Psoas muscle (tissue), 8 donors: ENCODE data around the gene CLK2. TPM values are rescaled to one million over a fixed set of nuclear protein-coding genes. Genes with fewer than 3 reads are reported as not detected.

Source experiments
- ATAC-seq, 4 donors: fragments of 200-7000 bp; cut with Tn5 transposase; one replicate each; pipeline ENCODE4 v1.9.1; 2020; ENCODE audit warnings: moderate library complexity in 3 of 4, mild to moderate bottlenecking in 2 of 4
- DNase-seq, 2 donors: peaks; one replicate each; pipeline ENCODE4 v3.0.0-alpha.2; 2020
- H3K27ac ChIP-seq: fragments of 200-600 bp; one replicate; pipeline ENCODE4 v1.8.0; 2022
- H3K27me3 ChIP-seq, 3 donors: fragments of 200-600 bp in 1 of 3; one replicate each; pipeline versions ENCODE4 v1.6.1 to v1.8.0; 2013 to 2022; ENCODE audit warnings: low read length in 2 of 3, mild to moderate bottlenecking in 2 of 3, moderate library complexity in 1 of 3; ENCODE audit not compliant: insufficient read depth in 3 of 3
- H3K36me3 ChIP-seq, 2 donors: fragments of 200-600 bp in 1 of 2; one replicate each; pipeline versions ENCODE4 v1.6.1 to v1.8.0; 2013 to 2022; ENCODE audit warnings: low read depth in 1 of 2, mild to moderate bottlenecking in 1 of 2, moderate library complexity in 1 of 2; ENCODE audit not compliant: insufficient read depth in 1 of 2
- H3K4me1 ChIP-seq: fragments of 200-600 bp; one replicate; pipeline ENCODE4 v1.8.0; 2022
- H3K4me3 ChIP-seq: fragments of 200-600 bp; one replicate; pipeline ENCODE4 v1.8.0; 2022; ENCODE audit warnings: mild to moderate bottlenecking
- H3K9me3 ChIP-seq: fragments of 200-600 bp; one replicate; pipeline ENCODE4 v1.8.0; 2022
- CTCF ChIP-seq: fragments of 200-600 bp; IDR thresholded peaks from one replicate; pipeline ENCODE4 v1.8.0; 2022; ENCODE audit warnings: antibody characterized with exemption
- WGBS, 3 donors: extraction: QIAGEN DNeasy Blood & Tissue Kit; methylation state at CpG; one replicate each; pipeline versions ENCODE4 v1.1.6 to v1.1.7; 2013; 5-methylcytosine and 5-hydroxymethylcytosine counted together
- intact Hi-C, 2 donors: fragments of 100-400 bp; cut with DNase I; formaldehyde crosslinking; loops; one replicate each; pipeline versions ENCODE4 v1.11.0 to v1.14.2; 2022
- polyA plus RNA-seq, 3 donors: library from polyadenylated mRNA; stranded (reverse); fragments of 200-250 nt; gene quantifications; one replicate each; pipeline ENCODE4 v1.2.3, GENCODE V29; 2013
- total RNA-seq, 4 donors: library from RNA; stranded (reverse); fragmentation: NEBNext Ultra II Directional in 2 of 4; extraction: Animal tissue kit (Norgen Biotek cat#: 25700) in 2 of 4; gene quantifications; one replicate each; pipeline versions ENCODE4 v1.2.1 to v1.2.4, GENCODE V29; 2021 to 2023
- donor health status: healthy with polysubstance abuse.
- donor health status: DM: no; HTN: no; CAD: no; lungs with moderate emphysema.
- donor health status: Bipolar disorder and iron deficiency.
- donor health status: healthy.
- donor health status: DM: yes; HTN: yes; CAD: no.
- donor health status: DM: no; HTN: no; CAD: no.
- donor health status: DM: no; HTN: no; CAD: no.
- donor health status: DM: yes; HTN: yes; CAD: no.

Gene CLK2
- total and polyA plus RNA-seq, 7 donors = 11.7 to 28.5 (median 20.9) TPM

GRCh38 chr1:155272466-155273342, 600 bp downstream of the CLK2 start:
- TF ChIP-seq CTCF = no peak
- Histone ChIP-seq H3K36me3 (peaks cover 6 to 38% of the 10 kb centered on the region in 2 donors), H3K27me3 (no peaks in the 10 kb centered on the region), H3K9me3 (no peaks in the 10 kb centered on the region), H3K4me3 (peak overlapping the region; percentile 93), H3K27ac (peak overlapping the region; percentile 96), H3K4me1 (peaks cover 30% of the 10 kb centered on the region)
- DNase-seq (no peak), ATAC-seq (peak; percentile 57 to 72 (median 62))
- intact Hi-C loops = loop anchor here in 1 of 2 donors (5.0 kb wide), 1 partner anchor 35 kb away; the partner anchor contains the start of gene FDPS
- WGBS, 3 donors = 4 to 8% (median 5%) methylated on average over 29 to 44 of the region's 44 CpGs

DNA sequence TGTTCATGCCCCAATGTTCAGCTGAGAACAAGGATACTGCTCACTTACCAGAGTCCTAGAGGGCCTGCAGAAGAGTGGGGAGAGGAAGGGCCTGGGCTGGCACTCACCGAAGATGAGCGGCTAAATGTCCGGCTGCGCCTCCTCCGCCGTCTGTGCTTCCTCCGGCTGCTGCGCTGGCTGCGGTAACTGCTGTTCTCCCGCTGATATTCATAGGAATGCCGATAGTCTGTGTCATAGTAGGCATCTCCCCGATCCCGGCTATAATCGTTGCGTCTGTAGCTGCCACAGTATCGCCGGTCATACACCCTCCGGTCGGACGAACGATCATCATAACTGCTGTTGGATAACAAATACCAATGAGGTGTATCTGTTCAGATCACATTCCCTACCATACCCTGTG, 3.9 kb downstream of the CLK2 start:
- H3K36me3 ChIP-seq = peaks cover 12 to 71% of the 10 kb centered on the region in 2 donors
- intact Hi-C loops = no loop called here
- DNase-seq = no peak
- no peak for TF ChIP-seq CTCF
- H3K9me3 ChIP-seq = no peaks in the 10 kb centered on the region
- H3K4me3 ChIP-seq = no peak overlapping the region
- H3K27ac ChIP-seq = no peak overlapping the region
- peaks cover 25% of the 10 kb centered on the region for H3K4me1 ChIP-seq
- H3K27me3 ChIP-seq = no peaks in the 10 kb centered on the region
- WGBS, 3 donors = 90 to 94% (median 91%) methylated on average over 21 of the region's 21 CpGs
- ATAC-seq = no peak

DNA sequence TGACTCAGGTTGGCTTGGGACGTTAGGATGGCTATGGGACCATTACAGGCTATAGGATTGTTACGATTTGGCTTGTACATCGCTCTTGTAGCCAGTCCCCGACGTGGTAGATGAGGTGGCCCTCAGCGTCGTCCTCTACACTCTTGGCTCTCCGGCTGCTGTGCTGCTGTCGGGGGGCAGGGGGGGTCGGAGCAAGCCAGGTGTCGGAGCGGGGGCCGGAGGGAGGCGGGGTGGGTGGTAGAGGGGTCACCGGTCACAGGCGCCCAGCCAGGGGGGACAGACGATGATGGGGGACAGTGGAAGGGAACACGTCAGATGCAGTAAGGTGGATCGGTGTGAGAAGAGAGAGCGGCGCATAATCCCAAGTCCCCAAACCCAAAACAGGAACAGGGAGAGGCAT, 4.7 kb downstream of the CLK2 start:
- H3K9me3 ChIP-seq = no peaks in the 10 kb centered on the region
- H3K4me1 ChIP-seq = peaks cover 25% of the 10 kb centered on the region
- H3K4me3 ChIP-seq = no peak overlapping the region
- H3K36me3 ChIP-seq = peaks cover 16 to 79% of the 10 kb centered on the region in 2 donors
- intact Hi-C loops = no loop called here
- 84 to 91% (median 87%) methylated on average over 15 to 21 of the region's 21 CpGs for WGBS, 3 donors
- H3K27ac ChIP-seq = peak overlapping the region; percentile 79
- DNase-seq (no peak), ATAC-seq (no peak)
- no peak for TF ChIP-seq CTCF
- no peaks in the 10 kb centered on the region for H3K27me3 ChIP-seq

GRCh38 chr1:155267373-155267772, 5.9 kb downstream of the CLK2 start:
- ATAC-seq = peak; percentile 54 to 81 (median 76)
- Histone ChIP-seq H3K36me3 (peaks cover 17 to 88% of the 10 kb centered on the region in 2 donors), H3K27ac (peak overlapping the region; percentile 79), H3K4me3 (no peak overlapping the region), H3K27me3 (no peaks in the 10 kb centered on the region), H3K4me1 (peaks cover 27% of the 10 kb centered on the region), H3K9me3 (no peaks in the 10 kb centered on the region)
- intact Hi-C loops = no loop called here
- WGBS, 3 donors = 59 to 70% (median 68%) methylated on average over 2 of the region's 2 CpGs
- no peak for DNase-seq
- TF ChIP-seq CTCF = no peak
